Muscle layer of colon (tissue), 2 donors: ENCODE data around the gene BLVRA.

ENCODE experiments used
- H3K27ac ChIP-seq: one replicate; pipeline ENCODE4 v1.7.0; 2013; ENCODE audit warnings: low read depth, mild to moderate bottlenecking, low read length, moderate library complexity
- H3K27me3 ChIP-seq, 2 donors: one replicate each; pipeline ENCODE4 v1.7.0; 2013; ENCODE audit warnings: low read length in 2 of 2, mild to moderate bottlenecking in 2 of 2; ENCODE audit not compliant: insufficient read depth in 2 of 2, control insufficient read depth in 1 of 2
- H3K36me3 ChIP-seq: one replicate; pipeline ENCODE4 v1.7.0; 2013; ENCODE audit warnings: mild to moderate bottlenecking, low read length; ENCODE audit not compliant: insufficient read depth
- H3K4me1 ChIP-seq: one replicate; pipeline ENCODE4 v1.7.0; 2013; ENCODE audit warnings: mild to moderate bottlenecking, low read length; ENCODE audit not compliant: insufficient read depth
- H3K4me3 ChIP-seq, 2 donors: one replicate each; pipeline ENCODE4 v1.7.0; 2013; ENCODE audit warnings: low read length in 2 of 2, low read depth in 1 of 2, mild to moderate bottlenecking in 1 of 2, moderate library complexity in 1 of 2
- H3K9ac ChIP-seq: one replicate; pipeline ENCODE4 v1.7.0; 2013; ENCODE audit warnings: low read length
- H3K9me3 ChIP-seq: one replicate; pipeline ENCODE4 v1.7.0; 2013; ENCODE audit warnings: mild to moderate bottlenecking, low read length
- donor health status: abdominal sarcoma.
- donor health status: Adenocarcinoma of cecum.

BLVRA gene

GRCh38 chr7:43850348-43851116, 92.1 kb downstream of the BLVRA start:
- no peak overlapping the region for H3K9ac ChIP-seq
- H3K27me3 ChIP-seq, result no peaks in the 10 kb centered on the region
- no peaks in the 10 kb centered on the region for H3K36me3 ChIP-seq
- H3K4me1 ChIP-seq, result no peaks in the 10 kb centered on the region
- no peak overlapping the region for H3K27ac ChIP-seq
- no peak overlapping the region for H3K4me3 ChIP-seq
- H3K9me3 ChIP-seq, result no peaks in the 10 kb centered on the region

- Histone ChIP-seq H3K9ac (no peak overlapping the region), H3K36me3 (no peaks in the 10 kb centered on the region), H3K9me3 (no peaks in the 10 kb centered on the region), H3K27me3 (no peaks in the 10 kb centered on the region), H3K4me3 (no peak overlapping the region), H3K27ac (no peak overlapping the region), H3K4me1 (no peaks in the 10 kb centered on the region)
Measured at GRCh38 chr7:43851805-43852204, 93.3 kb downstream of the BLVRA start.

- no peaks in the 10 kb centered on the region for H3K27me3 ChIP-seq
- no peaks in the 10 kb centered on the region for H3K36me3 ChIP-seq
- no peak overlapping the region for H3K4me3 ChIP-seq
- no peak overlapping the region for H3K9ac ChIP-seq
- no peak overlapping the region for H3K27ac ChIP-seq
- no peaks in the 10 kb centered on the region for H3K4me1 ChIP-seq
- H3K9me3 ChIP-seq, result no peaks in the 10 kb centered on the region
Measured at GRCh38 chr7:43855176-43855575, 96.7 kb downstream of the BLVRA start.

GRCh38 chr7:43856316-43856715, 97.8 kb downstream of the BLVRA start:
- no peak overlapping the region for H3K4me3 ChIP-seq
- H3K9ac ChIP-seq, result no peak overlapping the region
- H3K9me3 ChIP-seq, result no peaks in the 10 kb centered on the region
- no peaks in the 10 kb centered on the region for H3K36me3 ChIP-seq
- H3K4me1 ChIP-seq, result no peaks in the 10 kb centered on the region
- H3K27me3 ChIP-seq, result no peaks in the 10 kb centered on the region
- no peak overlapping the region for H3K27ac ChIP-seq
